ENCODE results near the gene LDLRAD4. TPM values are rescaled to one million over a fixed set of nuclear protein-coding genes. Genes with fewer than 3 reads are reported as not detected.

LDLRAD4 gene
- polyA plus RNA-seq, 1 of the 3 experiments (the other 2 are of a cell fraction) = 0.16 TPM

- no peaks in the 10 kb centered on the region for H3K27me3 ChIP-seq (ENCODE audit: insufficient read depth)
- H2AFZ ChIP-seq (ENCODE audit: low read depth) = no peak overlapping the region
- ChIA-PET CTCF (interaction anchor here (0.7 kb wide), 1 partner anchor 35 kb away, joined by 3 read pairs; no protein-coding TSS in a partner anchor), POLR2A (no interaction called here)
- H3K9me3 ChIP-seq = peaks cover 9% of the 10 kb centered on the region; the same call in 1 of the 2 replicates
- TF ChIP-seq RAD21 (IDR thresholded peaks at IDR 0.05; ENCODE audit: low read length) (no peak), SMC3 (IDR thresholded peaks at IDR 0.05; ENCODE audit: low read depth, low read length) (no peak), TCF12 (IDR thresholded peaks at IDR 0.05) (no peak), JUND (IDR thresholded peaks at IDR 0.05) (no peak), GABPA (IDR thresholded peaks at IDR 0.05; ENCODE audit: low read depth) (no peak), NRF1 (IDR thresholded peaks at IDR 0.05; ENCODE audit: low read depth, low read length) (no peak), TAF1 (IDR thresholded peaks at IDR 0.05; ENCODE audit: borderline replicate concordance, low read depth, low read length) (no peak), MAX (IDR thresholded peaks at IDR 0.05; ENCODE audit: low read depth) (no peak), YY1 (IDR thresholded peaks at IDR 0.05; ENCODE audit: low read depth) (no peak), MEF2A (IDR thresholded peaks at IDR 0.05; ENCODE audit: borderline replicate concordance, low read depth) (no peak), RCOR1 (IDR thresholded peaks at IDR 0.05; ENCODE audit: low read length) (no peak), PBX3 (IDR thresholded peaks at IDR 0.05) (no peak), ELF1 (IDR thresholded peaks at IDR 0.05) (no peak), USF2 (IDR thresholded peaks at IDR 0.05; ENCODE audit: borderline replicate concordance, low read depth, low read length) (no peak), GATA2 (CRISPR knock-in tag; IDR thresholded peaks at IDR 0.05) (no peak), CHD2 (IDR thresholded peaks at IDR 0.05; ENCODE audit: low read length, partially characterized antibody) (no peak), CTCF (IDR thresholded peaks at IDR 0.05) (no peak), FOSL2 (IDR thresholded peaks at IDR 0.05; ENCODE audit: borderline replicate concordance, low read depth) (no peak), IRF3 (IDR thresholded peaks at IDR 0.05; ENCODE audit: low read depth, low read length) (no peak)
- H3K9me2 ChIP-seq = no peaks in the 10 kb centered on the region
- no peaks in the 10 kb centered on the region for H3K4me1 ChIP-seq (ENCODE audit: control insufficient read depth in 1 of 2, insufficient read depth in 2 of 2, low read depth in 1 of 2, low read length in 1 of 2)
- H3K4me3 ChIP-seq (ENCODE audit: low read depth in 2 of 2, low read length in 1 of 2) = no peak overlapping the region
- H3F3A ChIP-seq (replicated peaks; ENCODE audit: insufficient read depth) = no peaks in the 10 kb centered on the region
- no peak overlapping the region for H3K9ac ChIP-seq
- WGBS (ENCODE audit: low lambda C conversion rate) = 48% methylated on average over 2 of the region's 2 CpGs
- H4K20me1 ChIP-seq (ENCODE audit: insufficient read depth) = no peaks in the 10 kb centered on the region
- no peaks in the 10 kb centered on the region for H3K79me2 ChIP-seq (ENCODE audit: insufficient read depth)
- peaks cover 0 to 5% of the 10 kb centered on the region in 2 experiments for H3K36me3 ChIP-seq (replicated peaks in 1 of 2; ENCODE audit: control insufficient read depth in 1 of 2, insufficient read depth in 2 of 2, low read length in 1 of 2)
- no peak for DNase-seq
- H3K27ac ChIP-seq (ENCODE audit: low read depth in 2 of 2, low read length in 1 of 2) = no peak overlapping the region
- H3K4me2 ChIP-seq = no peak overlapping the region
Measured at GRCh38 chr18:13338318-13338717, 119.8 kb downstream of the LDLRAD4 start.

All from SK-N-SH (cell line).